Lung microvascular endothelial cell (primary cell): ENCODE results near the gene AGXT2. TPM values are rescaled to one million over a fixed set of nuclear protein-coding genes. Genes with fewer than 3 reads are reported as not detected.

Experiments used
- DNase-seq, 2 donors: peaks; one replicate each; pipeline versions ENCODE4 v3.0.0 to v3.0.0-alpha.2; 2010; ENCODE audit warnings: low read depth in 2 of 2
- total RNA-seq: library from RNA; depleted of rRNA; stranded (reverse); fragments of >200 nt; gene quantifications from 2 replicates; pipeline ENCODE4 v1.2.1, GENCODE V29; 2014

AGXT2 gene
- total RNA-seq, 1 donor from 2014 or later = not detected

DNA sequence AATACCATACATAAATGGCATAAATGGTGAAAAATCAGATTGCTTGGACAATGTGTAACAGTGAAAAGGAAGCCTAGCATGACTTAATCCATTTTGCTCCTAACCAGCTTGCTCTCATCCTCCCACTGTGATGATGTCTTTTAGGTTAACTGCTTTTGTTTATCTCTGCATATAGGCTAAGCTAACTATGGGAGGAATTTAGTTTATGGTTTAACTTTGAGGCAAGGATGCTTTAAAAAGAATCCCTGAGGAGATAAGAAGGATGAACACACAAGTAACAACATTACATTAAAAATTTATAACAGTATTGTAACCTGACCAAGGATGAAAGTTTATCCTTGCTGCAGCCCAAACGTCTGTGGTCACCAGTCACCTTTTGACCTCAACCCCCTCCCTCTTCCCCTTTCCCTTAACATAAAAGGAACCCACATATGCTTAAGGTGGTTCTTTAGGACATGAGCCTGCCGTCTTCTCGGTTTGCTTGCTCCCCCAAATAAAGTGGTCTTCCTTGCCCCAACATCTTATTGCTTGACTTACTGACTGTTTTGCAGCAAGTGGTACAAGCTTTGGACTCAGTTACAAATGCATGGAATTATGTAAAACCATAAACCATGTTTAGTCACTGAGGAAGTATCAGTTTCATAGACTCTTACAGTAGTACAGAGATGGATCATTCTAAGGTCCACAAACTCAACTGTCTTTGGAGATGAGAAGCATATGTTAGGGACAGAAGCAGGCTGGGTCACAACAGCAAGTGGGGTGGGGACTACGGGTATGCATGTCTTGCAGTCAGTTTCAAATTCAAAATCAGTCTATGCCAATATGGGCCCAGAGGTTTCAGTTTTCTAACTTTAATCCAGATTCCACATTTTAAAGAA is 31.3 kb downstream of the AGXT2 start:
- no peak for DNase-seq

DNA sequence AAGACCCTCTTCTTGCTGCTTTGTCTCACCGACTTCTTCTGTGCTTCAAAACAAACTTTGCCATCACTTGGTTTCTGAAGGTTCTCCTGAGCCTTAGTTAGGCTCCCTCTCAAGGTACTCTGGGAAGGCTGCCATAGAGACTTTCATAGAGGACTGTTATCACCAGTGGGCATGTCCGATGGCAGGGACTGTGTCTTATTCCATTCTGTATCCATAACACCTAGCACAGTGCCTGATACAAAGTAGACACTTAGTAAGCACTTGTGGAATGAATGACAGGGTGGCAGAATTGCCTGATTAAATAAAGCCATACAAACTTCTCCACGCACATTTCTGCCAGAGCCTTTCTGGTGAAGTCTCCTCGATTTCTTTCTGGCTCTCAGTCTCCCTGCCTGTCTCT is 32.7 kb downstream of the AGXT2 start:
- no peak for DNase-seq

DNA sequence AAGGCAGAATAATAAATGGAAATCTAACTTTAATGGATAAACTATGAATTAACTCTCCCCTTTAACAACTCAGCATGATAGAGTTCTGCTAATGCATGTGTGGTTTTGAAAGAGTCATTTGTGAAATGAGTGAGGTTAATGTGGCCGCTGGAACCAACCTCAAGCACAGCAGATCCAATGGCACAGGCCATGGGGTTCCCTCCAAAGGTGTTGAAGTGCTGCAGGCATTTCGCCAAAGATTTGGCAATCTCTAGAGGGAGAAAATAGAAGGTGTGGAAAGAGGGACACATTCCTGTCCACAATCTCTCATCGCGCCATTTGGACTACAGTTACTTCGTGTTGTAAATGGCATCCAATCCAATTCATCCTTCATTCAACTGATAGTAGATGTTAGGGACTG is 35.0 kb downstream of the AGXT2 start:
- DNase-seq = no peak

DNA sequence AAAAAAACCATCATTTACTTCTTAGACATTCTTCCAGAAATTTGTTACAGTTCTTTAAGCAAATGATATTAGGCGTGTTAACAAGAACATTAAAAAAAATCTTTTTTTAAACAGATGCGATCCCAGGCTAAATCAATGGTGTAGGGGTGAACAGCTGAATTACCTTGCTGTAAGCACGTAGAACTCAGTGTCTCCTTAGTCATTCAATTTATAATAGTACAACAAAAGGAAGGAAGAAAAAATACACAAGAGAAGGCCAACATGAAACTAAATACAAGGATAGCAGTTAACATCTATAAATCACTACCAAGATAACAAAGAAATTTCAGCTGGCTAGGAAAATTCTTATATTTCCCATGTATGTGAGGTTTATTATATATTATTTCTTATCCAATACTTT is 35.4 kb downstream of the AGXT2 start:
- no peak for DNase-seq

DNA sequence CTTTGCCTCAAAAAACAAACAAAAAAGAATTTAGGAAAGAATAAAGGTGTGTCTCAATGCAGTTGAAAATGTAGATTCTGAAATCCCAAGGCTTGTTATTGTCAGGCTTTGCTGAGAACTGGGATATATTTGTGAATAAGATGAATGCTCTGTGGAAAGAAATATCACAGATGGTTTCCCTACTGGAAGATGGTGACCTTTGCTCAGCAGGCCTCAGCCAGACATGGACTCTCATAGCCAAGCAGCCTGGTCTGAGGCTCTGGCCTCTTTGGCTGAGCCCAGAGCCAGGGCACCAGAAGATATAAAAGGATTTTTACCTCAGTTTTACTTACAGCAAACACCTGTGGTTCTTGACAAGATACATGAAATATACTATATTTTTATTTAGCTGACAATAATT is 37.1 kb downstream of the AGXT2 start:
- DNase-seq = no peak

DNA sequence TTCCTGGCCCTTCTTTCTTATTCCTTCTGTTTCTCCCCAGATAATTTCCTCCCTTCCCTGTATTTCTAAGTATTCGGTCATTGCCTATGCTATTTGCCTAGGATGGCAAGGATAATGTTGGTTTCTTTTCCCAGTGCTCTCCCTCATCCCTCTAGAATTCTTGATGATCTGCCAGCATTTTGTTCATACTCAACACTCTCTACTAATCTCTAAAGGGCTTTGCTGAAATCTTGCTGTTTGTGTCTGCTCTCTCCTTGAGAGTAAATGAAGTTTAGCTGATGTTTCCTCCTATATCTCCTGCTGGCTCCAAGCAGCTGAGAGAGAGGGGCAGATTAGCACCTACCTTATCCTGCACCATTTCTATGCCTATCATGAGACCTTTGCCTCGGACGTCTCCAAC is 38.1 kb downstream of the AGXT2 start:
- DNase-seq = no peak

DNA sequence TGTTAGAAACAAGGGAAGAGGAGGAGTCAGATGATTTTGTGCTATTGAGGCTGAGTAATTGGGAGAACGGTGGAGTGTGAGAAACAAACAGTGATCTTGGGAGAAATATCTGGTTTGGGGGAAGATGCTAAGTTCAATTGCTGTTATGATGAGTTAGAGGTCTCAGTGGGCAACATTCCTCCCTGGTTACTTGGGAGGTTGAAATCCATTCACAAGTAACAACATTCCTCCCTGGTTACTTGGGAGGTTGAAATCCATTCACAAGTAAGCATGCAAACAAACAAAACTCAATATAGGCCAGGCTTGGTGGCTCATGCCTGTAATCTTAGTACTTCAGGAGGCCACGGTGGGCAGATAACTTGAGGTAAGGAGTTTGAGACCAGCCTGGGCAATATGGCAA is 38.7 kb downstream of the AGXT2 start:
- no peak for DNase-seq

DNA sequence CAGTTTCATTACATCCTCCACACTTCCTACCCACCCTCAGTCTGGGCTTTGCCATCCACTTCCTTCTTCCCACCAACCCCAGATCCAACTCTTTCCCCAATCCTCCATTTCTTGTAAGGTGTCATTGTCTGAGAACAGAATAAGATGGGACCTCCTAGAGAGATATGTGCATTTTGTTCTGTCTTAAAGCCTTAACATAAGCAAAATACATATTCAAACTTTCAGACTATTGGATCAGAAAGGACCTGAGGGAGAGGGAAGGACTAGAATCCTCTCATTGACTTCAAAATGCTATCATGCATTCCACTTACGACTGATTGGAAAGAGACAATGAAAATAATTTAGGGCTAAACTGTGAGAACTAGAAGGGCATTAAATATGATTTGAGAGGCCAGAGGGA is 43.0 kb downstream of the AGXT2 start:
- DNase-seq = no peak

DNA sequence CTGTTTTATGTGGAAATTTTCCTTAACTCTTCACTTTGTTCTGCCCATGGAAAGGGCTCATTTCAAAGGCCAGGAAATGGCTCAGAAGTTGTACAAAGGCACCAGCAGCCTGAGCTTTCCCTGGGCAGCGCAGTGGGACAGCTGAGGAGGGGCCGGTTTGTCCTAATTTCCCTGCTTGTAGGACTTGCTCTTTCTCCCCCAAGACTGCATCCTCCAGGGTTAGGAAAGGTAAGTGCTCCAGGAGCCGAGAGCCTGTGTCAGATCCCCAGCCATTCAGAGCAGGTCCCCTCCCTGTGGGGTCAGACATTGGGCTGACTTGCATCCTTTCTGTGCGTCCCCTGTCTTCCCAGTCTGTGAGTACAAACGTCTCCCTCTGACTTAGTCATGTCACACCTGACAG is 43.5 kb downstream of the AGXT2 start:
- DNase-seq = no peak

DNA sequence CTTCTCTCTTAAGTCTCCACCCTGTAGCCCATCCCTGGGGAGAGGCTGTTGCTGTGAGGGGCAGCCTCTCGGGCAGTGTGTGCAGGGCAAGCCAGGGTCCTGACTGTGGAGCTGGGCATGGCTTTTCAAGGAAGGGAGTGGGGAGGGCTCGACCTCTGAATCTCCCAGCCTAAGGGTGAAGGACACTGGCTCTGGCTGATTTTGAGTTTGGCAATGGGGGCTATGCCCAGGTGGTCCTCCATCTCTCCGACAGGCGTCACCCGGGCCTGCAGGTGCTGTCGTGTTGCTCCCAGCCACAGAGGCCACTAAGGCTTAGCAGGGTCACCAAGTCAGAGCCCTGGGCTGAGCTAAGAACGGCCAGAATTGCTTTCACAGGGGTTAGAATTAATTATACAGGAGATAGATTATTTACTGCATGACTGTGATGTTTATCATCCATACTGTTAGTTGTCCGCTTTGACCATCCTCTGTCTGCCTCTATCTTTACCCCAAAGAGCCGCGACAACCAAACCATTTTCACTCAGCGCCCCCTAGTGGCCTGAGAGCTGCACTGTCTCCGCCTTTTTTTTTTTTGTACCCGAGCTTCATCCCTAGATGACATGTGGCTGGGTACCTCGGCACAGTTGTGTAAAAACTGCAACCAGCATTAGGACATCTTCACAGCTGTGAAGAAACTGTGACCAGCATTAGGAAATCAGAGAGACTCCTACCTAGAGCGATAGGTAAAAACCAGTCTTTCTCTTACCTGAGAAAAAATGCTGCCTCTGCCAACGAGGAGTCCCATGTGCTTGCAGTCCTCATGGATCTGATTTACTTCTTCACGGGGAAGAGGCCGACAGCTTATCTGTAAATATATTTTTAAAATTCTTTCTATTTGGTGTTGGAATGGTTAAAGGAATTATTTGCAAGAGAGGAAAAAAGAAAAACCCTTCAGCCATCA is 44.5 kb downstream of the AGXT2 start:
- peak; percentile 54 to 67 for DNase-seq

DNA sequence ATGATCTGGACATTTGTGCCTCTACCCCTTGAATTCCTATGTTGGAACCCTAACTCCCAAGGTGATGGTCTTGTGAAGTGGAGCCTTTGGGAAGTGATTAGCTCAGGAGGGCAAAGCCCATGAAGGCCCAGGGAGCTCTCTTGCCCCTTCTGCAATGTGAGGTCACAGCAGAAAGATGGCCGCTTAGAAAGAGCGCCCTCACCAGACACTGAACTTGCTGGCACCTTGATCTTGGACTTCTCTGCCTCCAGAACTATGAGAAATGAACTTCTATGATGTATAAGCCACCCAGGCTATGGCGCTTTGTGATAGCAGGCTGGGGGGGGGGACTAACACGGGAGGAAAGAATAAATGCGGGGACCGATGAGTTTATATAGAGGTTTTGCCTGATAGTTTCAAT is 45.3 kb downstream of the AGXT2 start:
- no peak for DNase-seq

DNA sequence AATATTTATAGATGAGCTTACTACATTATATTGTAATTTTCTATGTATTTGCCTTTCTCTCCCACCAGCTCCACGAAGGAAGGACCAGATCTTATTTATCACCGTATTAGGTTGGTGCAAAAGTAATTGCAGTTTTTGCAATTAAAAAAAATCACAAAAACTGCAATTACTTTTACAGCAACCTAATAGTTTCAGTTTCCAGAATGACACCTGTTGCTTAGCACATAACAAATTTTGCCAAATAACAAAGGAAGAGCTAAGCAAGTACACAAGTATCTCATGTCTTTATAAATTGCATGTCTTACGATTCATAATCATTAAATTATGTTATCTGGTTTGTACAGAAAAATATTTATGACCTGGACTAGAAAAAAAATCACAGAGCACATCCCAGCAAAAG is 45.9 kb downstream of the AGXT2 start:
- no peak for DNase-seq

DNA sequence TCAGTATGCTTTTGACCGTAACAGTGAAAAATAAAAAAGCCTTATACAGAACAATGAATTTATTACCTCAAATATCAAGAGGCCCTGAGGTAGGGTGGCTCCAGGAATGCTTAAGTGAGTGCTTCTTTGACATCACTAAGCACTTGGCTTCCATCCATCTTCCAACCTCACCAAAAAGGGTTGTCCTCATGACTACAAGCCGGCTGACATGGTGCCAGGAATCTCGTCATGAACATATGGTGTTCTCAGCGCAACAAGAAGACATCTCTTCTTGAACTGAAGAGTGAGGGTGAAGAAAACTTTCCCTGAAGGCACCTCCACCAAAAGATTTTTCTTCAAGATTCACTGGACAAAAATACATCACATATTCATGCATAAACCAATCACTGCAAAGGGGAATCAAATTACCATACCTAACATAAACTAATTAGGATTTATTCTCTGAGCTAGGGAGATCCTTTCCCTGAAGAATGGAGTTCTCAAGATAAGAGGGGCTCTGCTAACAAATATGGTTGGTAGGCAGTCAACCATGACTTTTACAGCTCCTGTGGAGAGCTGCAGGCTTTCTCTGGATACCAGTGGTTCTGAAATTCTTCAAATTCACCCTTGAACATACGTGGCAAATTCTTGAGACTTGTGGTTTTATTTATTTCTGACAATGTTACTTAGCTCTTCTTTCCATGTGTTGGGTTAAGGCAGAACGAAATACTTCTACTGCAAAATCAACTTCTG is 49.5 kb downstream of the AGXT2 start:
- DNase-seq = peak in 1 of 2 donors; percentile 2

DNA sequence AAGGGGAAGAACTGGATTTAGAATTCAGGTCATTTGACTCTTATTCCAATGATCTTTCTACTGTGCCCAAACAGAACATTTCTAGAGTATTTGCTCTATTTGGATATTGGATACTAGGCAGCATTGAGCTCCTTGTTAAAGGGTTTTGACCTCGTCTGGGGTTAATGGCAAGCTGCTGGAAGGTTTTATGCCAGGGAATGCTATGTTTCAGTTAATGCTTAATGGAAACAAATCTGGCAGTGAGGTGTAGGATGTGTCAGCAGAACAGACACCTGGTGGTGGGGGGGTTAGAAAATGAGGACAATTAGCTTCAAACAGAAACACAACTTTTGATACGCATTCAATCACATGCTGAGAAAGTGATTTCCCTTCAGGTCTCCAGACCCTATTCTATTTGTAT is 51.5 kb downstream of the AGXT2 start:
- DNase-seq = no peak

DNA sequence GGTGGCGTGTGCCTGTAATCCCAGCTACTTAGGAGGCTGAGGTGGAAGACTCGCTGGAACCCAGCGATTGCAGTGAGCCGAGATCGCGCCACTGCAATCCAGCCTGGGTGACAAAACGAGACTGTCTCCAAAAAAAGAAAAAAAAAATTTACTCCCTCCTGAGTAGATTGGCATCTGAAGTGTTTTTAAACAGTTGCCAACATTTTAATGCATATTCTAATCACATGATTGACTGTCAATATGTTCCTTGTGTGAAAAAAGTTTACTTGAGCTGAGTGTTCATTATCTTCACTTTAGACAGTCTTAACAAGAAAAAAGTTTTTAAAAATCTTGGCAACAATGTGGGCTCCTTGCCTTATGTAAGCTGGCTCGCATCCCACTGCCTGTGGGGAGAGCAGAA is 53.8 kb downstream of the AGXT2 start:
- DNase-seq = no peak

DNA sequence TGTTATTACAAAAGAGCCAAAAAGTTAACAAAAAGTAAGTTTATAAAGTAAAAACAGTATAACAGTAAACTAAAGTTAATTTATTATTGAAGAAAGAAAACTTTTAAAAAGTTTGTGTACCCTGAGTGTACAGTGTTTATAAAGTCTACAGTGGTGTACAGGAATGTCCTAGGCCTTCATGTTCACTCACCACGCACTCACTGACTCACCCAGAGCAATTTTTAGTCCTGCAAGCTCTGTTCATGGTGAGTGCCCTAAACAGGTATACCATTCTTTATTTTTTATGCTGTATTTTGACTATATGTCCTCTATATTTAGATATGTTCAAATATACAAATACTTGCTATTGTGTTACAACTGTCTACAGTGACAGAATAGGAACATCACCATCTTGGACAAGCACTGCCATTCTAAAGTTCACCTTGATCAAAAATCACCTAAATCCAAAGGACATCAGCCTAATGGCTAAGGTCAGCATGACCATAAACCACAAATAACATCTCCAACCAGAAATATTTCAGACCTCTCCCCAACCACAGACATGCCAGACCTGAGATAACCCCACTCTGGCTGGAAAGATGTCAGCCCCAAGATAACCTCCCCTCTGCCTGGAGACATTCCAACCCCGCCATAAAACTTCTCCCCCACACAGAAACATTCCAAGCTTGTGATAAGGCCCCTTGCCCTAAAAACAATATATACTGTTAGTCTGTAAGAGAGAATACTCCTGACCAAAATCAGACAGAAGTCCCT is 56.1 kb downstream of the AGXT2 start:
- no peak for DNase-seq

DNA sequence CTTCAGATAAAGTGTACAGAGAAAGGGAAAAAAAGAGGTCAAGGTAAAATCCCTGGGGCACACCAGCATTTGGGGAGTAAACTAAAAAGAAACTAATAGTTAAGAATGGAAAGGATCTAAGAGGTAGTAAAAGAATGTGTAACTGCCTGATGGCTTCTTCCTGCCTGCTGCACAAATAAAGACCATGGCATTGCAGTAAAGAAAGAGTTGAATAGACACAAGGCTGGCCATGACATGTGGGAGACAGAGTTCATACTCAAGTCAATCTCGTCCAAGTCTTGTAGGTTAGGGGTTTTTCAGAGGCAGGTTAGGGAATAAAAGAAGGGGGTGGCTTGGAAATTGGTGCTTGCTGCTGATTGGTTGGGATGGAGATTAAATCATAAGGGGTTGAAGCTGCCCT is 60.8 kb downstream of the AGXT2 start:
- DNase-seq = no peak

DNA sequence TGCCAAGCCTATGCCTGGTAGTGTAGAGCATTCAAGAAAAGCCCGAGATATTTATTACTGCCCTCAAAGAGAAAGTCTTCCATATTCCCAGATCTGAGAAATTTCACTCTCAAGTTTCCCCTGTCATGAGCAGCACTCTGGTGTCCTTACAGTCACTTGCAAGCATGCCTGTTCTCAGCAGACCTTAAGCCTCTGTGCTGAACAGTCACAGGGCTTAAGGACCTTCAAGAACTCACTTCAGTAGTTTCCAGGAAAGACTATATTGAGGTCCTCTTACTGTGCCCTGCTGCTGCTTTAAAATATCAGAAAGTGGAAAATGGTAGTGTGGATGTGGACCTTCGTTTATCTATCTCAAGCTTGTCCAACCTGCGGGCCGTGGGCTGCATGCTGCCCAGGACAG is 64.9 kb downstream of the AGXT2 start:
- no peak for DNase-seq

DNA sequence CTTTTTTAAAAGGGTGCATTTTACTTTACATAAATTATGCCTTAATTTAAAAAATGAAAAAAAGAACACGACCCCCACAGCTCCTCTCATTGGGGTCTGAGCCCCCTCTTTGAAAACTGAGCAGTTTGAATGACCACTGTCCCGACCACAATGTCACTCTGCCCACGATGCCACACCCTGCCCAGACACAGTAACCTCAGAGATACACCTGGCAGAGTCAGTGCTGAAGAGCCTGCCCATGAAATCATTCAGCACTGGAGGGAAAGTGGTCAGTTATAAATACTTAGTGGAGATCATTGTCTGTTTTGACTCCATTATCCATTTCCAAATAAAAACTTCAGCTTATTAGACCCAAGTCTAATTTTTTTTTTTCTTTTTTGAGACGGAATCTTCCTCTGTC is 69.1 kb downstream of the AGXT2 start:
- no peak for DNase-seq

DNA sequence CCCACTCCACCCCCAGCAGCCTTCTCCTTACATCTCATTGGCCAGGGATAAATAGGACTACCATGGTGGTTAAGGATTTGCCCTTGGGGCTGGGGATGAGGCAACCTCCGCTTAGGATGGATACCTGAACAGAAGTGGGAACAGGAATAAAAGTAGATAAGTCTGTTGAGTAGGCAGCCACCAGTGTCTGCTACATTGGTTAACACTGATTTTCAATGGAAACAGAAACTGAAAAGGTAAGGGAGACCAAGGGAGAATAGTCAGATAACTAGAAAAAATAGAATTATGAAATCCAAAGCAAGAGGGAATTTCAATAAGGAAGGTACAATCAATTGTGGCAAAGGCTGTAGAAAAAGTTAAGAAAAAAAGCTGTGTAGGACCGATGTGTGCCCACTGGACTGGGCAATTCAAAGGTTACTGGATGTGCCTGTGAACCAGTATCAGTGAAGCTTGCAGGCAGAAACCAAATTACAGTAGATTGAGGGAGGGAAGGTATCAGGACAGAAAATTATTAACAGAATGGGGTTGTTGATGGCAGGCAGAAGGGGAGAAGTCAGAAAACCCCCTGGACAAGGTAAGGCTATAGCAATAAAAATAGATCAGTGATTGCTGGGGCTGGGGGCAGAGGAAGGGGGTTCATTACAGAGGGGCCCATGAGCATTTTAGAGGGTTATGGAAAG is 69.7 kb downstream of the AGXT2 start:
- no peak for DNase-seq

DNA sequence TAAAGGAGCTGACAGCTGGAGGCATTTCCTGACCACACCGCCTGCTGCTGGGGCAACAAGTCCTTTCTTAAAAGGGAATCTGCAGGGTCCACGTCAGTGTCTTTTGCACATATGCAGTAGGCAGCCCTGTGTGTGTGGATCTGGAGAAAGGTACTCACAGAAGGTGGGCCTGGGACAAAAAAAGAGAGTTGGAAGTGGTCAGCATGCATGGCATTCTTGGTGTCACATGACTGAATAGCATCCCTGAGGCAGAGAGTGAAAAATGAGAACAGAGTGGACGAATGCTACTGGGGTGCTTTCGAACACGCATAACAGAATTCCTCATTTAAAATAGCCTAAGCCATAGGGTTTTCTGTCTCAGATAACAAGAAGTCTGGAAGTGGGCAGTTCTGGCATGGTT is 71.4 kb downstream of the AGXT2 start:
- no peak for DNase-seq
